HCT116 (cell line): Measurements from ENCODE around the gene MLPH.

Experiments
- EZH2 ChIP-seq: fragments of 200-600 bp; sonication (generic); IDR thresholded peaks from 2 replicates; pipeline ENCODE4 v1.6.1; 2017; ENCODE audit warnings: antibody characterized with exemption, mixed run types
- JUND ChIP-seq: IDR thresholded peaks from 2 replicates; pipeline ENCODE4 v1.6.1; 2012
- RAD21 ChIP-seq: IDR thresholded peaks from 2 replicates; pipeline ENCODE4 v1.6.1; 2012; ENCODE audit warnings: low read depth, mild to moderate bottlenecking
- SIN3A ChIP-seq: IDR thresholded peaks from 2 replicates; pipeline ENCODE4 v1.6.1; 2012; ENCODE audit warnings: low read depth
- YY1 ChIP-seq: IDR thresholded peaks from 2 replicates; pipeline ENCODE4 v1.6.1; 2011; ENCODE audit warnings: low read length, low read depth, moderate library complexity, mild to moderate bottlenecking; ENCODE audit not compliant: insufficient replicate concordance; ENCODE audit errors: extremely low read depth
- TF ChIP-seq, protein P1 (sequence below), 3 experiments: fragments of 200-600 bp in 1 of 3; sonication (generic) in 1 of 3; IDR thresholded peaks in 2 of 3; conservative IDR thresholded peaks in 1 of 3; 2 replicates each; pipeline ENCODE4 v1.5.1; 2012 to 2017; ENCODE audit warnings: low read depth in 2 of 3, low read length in 2 of 3, antibody characterized with exemption in 1 of 3, borderline replicate concordance in 1 of 3, control low read depth in 1 of 3, mild to moderate bottlenecking in 1 of 3, mixed read lengths in 1 of 3, mixed run types in 1 of 3, moderate library complexity in 1 of 3; ENCODE audit not compliant: insufficient read depth in 1 of 3

- TF ChIP-seq EZH2 (no peak), SIN3A (no peak), RAD21 (no peak), JUND (no peak), YY1 (no peak)
- TF ChIP-seq, protein P1, sequence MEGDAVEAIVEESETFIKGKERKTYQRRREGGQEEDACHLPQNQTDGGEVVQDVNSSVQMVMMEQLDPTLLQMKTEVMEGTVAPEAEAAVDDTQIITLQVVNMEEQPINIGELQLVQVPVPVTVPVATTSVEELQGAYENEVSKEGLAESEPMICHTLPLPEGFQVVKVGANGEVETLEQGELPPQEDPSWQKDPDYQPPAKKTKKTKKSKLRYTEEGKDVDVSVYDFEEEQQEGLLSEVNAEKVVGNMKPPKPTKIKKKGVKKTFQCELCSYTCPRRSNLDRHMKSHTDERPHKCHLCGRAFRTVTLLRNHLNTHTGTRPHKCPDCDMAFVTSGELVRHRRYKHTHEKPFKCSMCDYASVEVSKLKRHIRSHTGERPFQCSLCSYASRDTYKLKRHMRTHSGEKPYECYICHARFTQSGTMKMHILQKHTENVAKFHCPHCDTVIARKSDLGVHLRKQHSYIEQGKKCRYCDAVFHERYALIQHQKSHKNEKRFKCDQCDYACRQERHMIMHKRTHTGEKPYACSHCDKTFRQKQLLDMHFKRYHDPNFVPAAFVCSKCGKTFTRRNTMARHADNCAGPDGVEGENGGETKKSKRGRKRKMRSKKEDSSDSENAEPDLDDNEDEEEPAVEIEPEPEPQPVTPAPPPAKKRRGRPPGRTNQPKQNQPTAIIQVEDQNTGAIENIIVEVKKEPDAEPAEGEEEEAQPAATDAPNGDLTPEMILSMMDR (IDR thresholded peaks at IDR 0.05 in 2 of 3, conservative IDR thresholded peaks at IDR 0.05 in 1 of 3; ENCODE audit: borderline replicate concordance in 1 of 3, insufficient read depth in 1 of 3, low read depth in 2 of 3, low read length in 2 of 3), result no peak
Measured at GRCh38 chr2:237473878-237474441, 13.1 kb upstream of the MLPH start.
